Lower leg skin (tissue), 3 donors: Measurements from ENCODE around the gene MGAT4A.

ENCODE experiments used
- CTCF ChIP-seq, 3 donors: fragments of 450-650 bp; IDR thresholded peaks; one replicate each; pipeline ENCODE4 v1.5.1; 2016; ENCODE audit warnings: antibody characterized with exemption in 3 of 3, mild to moderate bottlenecking in 3 of 3, moderate library complexity in 2 of 3
- POLR2A ChIP-seq, 2 donors: fragments of 450-650 bp; IDR thresholded peaks; one replicate each; pipeline ENCODE4 v1.6.1; 2016 to 2017; ENCODE audit warnings: antibody characterized with exemption in 2 of 2, mild to moderate bottlenecking in 1 of 2, moderate library complexity in 1 of 2

DNA sequence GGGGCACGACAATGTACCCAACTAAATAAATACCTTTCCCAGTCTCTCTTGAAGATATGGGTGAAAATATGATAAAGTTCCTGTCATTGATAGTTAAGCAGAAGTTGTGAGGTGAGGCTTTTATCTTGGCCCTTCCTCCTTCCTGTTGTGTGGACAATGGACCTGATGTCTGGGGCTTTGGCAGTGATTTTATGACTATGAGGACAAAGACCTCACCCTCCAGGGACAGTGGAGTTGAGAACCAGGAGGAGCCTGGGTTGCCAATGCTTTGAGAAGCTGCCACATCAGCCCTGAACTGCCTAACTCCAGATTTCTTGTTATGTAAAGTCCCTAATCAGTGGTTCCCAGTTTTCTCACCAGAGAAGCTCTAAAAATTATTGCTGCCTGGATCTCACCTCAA, 20.8 kb upstream of the MGAT4A start:
- TF ChIP-seq POLR2A (IDR thresholded peaks at IDR 0.05) = no peak
- TF ChIP-seq CTCF (IDR thresholded peaks at IDR 0.05) = no peak
